HG03103 (cell line): Measurements from ENCODE around the gene LENEP.

Experiments used
- ATAC-seq: cut with Tn5 transposase; IDR thresholded peaks from one replicate; pipeline ENCODE4 v1.9.1; 2021; ENCODE audit warnings: low read depth; ENCODE audit not compliant: unreplicated experiment

The LENEP gene

GRCh38 chr1:154993572-154994268 is at the start of gene LENEP:
TSS of gene LENEP (plus strand) at chr1:154993586. CDS start at chr1:154993608, 22 bp downstream.
- no peak for ATAC-seq

- no peak for ATAC-seq
Measured at GRCh38 chr1:154943649-154944400, 49.6 kb upstream of the LENEP start.

GRCh38 chr1:154944401-154945159 is 48.8 kb upstream of the LENEP start:
- ATAC-seq: no peak

- no peak for ATAC-seq
Measured at GRCh38 chr1:154945160-154945961, 48.0 kb upstream of the LENEP start.

- no peak for ATAC-seq
Measured at GRCh38 chr1:154945962-154946850, 47.2 kb upstream of the LENEP start.

- ATAC-seq: no peak
Measured at GRCh38 chr1:154948079-154948478, 45.3 kb upstream of the LENEP start.

- no peak for ATAC-seq
Measured at GRCh38 chr1:154951901-154952657, 41.3 kb upstream of the LENEP start.

GRCh38 chr1:154952664-154953063 is 40.7 kb upstream of the LENEP start:
- no peak for ATAC-seq

- ATAC-seq: no peak
Measured at GRCh38 chr1:154953611-154954038, 39.8 kb upstream of the LENEP start.

GRCh38 chr1:154954541-154954940 is 38.8 kb upstream of the LENEP start:
- ATAC-seq: no peak

- no peak for ATAC-seq
Measured at GRCh38 chr1:154955039-154955717, 38.2 kb upstream of the LENEP start.

- no peak for ATAC-seq
Measured at GRCh38 chr1:154955718-154956543, 37.5 kb upstream of the LENEP start, which contains the start of gene PBXIP1. TSS of gene PBXIP1 (minus strand) at chr1:154956099. CDS start at chr1:154953721, 2,378 bp downstream.

- ATAC-seq: no peak
Measured at GRCh38 chr1:154956544-154956941, 36.8 kb upstream of the LENEP start.

- ATAC-seq: no peak
Measured at GRCh38 chr1:154957091-154957657, 36.2 kb upstream of the LENEP start.

GRCh38 chr1:154958036-154958435 is 35.4 kb upstream of the LENEP start:
- no peak for ATAC-seq

- no peak for ATAC-seq
Measured at GRCh38 chr1:154958681-154959425, 34.5 kb upstream of the LENEP start.
